ENCODE results near the gene RBFOX2.
"Not testable (repeated sequence)": the region's sequence is repeated elsewhere in the genome, so short reads cannot be mapped to it uniquely, and the experiment has no call there.

The RBFOX2 gene

DNA sequence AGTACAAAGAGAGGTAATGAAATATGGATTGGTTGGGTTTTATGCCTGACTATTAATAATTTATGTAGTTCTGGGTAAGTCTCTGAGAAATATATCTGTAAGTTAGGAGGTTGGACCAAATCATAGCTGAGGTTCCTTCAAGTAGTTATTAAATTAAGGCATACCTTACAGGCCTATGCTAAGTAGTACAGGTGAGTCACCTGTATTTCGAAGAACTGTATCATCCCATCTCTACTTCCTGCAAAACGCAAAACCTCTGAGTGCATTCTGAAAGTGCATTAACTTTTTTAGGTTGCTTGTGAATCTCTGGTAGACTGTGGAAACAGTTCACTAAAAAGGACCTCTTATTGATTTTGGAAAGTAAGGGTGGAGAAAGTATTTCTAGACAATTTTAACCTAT lies 273.9 kb downstream of the RBFOX2 start:
- DNase-seq: no peak

GRCh38 chr22:35752863-35753189 lies 275.8 kb downstream of the RBFOX2 start:
- no peak for DNase-seq

DNA sequence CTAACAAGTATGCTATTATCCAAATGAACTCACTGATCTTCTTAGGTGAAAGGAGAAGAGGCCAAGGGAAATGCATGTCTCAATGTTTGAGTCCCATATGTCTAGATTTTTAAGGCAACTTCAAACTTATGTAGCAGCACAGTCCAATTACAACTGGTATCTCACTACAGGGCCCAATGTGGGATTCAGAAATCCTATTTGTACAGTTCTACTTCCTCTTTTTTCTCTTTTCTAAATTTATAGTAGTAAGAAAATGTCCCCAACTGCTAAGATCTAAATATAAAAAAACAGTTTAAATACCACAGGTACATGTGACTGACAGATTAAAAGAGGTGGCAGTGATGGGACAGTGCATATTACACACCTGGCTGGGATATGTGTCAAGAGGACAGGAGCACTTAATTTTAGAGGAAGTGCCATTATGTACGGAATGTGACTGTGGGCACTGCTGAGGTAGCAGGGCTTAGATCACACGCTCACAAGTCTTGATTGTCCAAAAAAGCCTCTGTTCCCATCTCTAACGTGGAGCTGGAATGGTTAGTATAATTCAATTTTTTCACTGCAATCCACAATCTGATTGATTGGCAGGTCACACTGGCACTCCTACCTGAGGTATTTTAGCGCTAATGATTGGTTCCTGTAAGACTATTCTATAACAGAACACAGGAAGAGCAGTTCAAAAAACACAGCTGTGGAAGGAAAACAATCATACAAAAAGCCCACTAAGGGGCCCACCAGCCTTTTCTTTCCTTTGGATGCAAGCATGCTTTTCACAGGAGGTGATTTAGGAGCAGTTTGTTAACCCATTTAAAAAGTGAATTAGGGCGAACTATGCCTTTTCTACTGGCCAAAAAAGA lies 276.4 kb downstream of the RBFOX2 start:
- no peak for DNase-seq

GRCh38 chr22:35749808-35750207 lies 278.8 kb downstream of the RBFOX2 start:
- no peak for DNase-seq

DNA sequence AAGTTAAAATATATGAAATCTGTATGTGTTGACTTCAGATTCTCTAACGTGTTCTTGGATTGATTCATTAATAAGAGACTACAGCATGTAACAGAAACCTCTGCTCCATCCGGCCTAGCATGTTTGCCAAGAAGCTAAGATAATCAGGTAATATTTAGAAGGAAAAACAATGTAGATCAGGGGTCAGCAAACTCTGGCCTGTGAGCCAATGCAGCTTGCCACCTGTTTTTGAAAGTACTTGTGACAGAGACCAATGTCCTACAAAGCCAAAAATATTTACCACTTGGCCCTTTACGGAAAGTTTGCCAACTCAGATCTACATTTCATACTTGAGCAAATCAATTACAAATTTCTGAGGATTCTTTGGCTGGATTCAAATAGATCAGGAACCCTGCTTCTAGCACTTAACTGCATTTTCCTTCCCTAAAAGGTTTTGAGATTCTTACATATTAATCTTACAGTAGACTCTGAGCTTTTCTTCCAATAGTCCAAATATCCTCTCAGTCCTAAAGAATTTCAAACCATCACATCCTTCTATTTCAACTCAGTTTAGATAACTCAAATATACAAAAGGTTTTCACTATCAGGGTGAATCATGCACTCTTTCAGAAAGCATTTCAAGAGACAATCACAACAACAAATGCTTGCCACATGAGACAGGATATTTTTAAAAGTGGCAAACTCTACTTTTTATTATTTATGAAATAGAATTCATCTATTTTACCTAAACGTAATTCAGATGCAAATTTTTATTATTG lies 281.5 kb downstream of the RBFOX2 start:
- no peak for DNase-seq

DNA sequence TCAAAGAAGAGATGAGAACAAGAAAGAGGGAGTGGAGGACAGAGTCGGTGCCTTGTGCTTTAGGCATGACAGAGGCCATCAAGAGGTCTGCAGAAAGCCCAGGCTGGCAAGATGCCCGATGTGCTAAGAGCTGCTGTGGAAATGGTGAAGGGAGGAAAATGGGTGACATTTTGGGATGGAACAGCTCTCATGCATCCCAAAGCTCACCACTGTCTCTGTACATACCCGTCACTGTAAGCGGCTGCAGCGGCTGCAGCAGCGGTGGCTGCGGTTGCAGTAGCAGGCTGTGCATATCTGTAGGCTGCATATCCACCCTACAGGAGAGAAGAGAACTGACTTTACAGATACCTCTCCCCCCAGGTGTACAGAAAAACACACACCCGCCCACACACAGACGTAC lies 282.4 kb downstream of the RBFOX2 start:
- DNase-seq: no peak

DNA sequence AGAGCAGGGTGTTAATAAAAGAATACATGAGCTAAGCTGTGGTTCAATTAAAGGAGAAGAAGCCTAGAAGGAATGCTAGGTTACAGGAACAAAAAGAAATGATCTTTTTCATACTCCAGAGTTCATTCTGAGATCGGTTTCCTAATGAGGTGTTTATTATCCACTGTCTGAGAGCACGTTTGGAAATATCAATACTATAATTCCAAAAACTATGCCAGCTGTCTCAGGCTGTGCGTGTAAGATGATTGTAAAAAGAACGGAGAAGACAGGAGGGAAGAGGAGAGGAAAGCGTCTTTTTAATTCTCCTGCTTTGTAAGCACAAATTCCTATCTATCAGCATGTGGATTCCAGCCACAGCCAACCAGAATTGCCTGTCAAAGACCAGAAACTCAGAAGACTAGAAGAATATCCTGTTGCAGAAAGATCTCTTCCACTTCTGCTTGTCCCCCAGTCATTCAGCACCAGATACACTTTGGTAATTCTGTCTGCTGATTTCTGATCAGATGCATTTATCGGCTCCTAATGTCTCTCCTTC lies 285.2 kb downstream of the RBFOX2 start:
- DNase-seq: no peak

DNA sequence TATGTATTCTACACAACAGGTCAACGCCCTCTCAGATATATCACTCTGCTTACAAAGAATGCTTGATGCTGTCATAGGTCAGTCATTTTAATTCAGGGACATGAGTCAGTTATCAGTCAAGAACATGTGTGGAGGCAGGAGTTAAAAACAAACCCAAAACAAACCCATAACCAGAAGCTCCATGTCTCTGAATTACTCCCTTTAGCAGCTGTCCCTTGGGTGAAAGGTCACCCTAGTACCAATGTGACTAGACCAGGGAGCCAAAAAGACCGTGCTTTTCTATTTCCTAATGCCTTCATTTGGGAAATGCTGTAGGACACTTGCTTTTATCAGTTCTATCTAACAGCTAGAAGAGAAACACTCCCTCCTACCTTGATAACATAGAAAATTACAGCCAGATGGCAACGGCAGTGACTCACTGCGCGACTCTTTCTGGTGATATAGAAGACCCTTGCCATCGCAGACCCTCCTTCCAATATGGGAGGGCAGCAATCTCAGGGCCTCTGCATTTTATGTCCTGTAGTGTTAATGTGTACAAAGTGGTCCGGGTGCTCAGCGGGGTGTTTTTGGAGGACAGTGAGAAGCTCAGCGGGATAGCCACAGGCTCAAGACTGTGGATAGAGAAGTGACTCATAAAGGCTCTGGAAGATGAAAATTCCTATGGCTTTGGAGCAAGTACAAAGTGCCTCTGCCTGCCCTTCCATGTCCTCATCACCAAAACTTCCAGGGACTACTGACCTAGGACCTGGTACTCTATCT lies 286.1 kb downstream of the RBFOX2 start:
- DNase-seq: no peak

GRCh38 chr22:35740616-35741015 lies 288.0 kb downstream of the RBFOX2 start:
- no peak for DNase-seq

GRCh38 chr22:35739931-35740380 lies 288.7 kb downstream of the RBFOX2 start:
- DNase-seq: no peak

DNA sequence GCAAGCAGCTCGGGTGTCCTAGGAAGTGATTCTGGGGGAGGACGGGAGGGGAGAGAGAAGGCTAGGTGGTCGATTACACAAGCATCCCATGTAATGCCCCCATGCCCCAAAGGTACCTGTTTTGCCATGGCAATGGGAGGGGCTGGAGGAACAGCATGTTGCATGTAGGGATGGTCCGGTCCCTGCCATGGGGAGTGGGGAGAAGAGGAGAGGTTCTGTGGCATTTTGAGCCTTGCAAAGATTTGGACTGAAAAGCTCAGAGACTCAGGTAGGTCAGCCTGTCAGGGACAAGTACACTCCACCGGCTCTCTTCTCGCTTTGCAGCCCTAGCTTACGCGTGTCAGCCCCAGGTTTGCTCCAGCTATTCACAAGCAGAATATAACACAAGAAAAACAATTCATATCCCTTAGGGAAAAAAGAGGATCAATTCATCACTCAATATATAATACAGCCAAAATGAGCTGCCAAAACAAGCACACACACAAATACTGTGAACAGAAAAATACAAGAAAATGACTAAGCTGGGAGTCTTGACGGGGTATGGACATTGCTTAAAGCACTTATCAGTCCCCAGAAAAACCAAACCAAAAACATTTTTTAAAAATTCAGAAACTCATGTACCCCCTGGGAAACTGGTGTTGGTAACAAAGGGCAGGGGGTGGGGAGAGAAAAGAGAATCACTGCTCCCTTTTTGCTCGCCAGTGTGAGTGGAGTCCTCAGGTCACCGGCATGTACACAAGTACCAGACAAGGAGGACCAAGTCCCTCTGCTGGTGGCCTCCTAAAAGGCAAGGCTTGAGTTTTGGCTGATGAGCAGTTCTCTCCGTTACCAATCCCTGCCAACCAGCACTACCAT lies 289.3 kb downstream of the RBFOX2 start:
- no peak for DNase-seq

DNA sequence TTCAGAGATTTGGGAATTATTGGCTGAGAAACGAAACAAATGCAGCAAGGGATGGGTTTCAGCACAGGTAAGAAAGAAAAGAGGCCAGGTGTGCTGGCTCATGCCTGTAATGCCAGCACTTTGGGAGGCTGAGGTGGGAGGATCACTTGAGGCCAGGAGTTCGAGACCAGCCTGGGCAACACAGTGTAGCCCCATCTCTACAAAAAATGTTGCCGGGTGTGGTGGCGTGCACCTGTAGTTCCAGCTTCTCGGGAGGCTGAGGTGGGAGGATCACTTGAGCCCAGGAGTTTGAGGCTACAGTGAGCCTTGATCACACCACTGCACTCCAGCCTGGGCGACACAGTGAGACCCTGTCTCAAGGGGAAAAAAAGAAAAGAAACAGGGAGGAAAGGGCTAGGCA lies 290.7 kb downstream of the RBFOX2 start:
- DNase-seq: not testable (repeated sequence)

- DNase-seq: no peak
These were observed 291.9 kb downstream of the RBFOX2 start for GRCh38 chr22:35736701-35737100.

DNA sequence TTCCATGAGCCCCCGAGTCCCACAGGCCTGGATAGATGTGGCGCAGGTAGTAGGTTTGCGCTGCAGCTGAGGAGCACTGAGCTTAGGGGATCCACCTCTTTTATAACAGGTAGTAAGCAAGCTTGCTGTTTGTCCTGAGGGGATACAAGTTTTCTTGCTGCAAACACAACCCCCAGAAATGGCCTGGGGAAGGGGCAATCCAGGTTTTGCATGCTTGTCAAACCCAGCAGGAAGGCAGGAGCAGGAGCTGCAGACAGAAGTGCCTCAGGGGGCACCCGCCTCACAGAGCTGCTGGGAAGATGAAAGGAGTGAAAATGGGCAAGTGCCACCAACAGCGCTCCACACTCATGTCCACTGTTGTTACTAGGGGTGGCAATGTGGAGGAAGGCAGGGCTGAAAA lies 292.5 kb downstream of the RBFOX2 start:
- DNase-seq: no peak

DNA sequence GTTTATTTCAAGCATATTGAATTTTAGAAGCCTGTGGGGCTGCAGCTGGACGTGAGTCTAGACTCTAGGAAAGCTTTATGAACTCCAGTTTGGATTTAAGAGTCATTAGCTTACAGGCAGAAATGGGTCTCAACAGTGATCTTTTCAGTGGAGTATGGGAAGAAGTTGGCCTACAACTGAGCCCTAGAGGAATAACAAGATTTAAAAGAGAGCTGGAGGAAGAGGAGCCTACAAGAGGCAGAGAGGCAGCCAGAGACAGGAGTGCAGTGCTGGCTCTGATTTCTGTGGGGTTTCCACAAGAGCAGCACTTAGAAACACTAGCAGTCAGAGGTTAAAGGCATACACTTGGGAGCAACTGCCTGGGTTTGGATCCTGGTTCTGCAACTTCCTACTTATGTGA lies 293.1 kb downstream of the RBFOX2 start:
- DNase-seq: no peak

DNA sequence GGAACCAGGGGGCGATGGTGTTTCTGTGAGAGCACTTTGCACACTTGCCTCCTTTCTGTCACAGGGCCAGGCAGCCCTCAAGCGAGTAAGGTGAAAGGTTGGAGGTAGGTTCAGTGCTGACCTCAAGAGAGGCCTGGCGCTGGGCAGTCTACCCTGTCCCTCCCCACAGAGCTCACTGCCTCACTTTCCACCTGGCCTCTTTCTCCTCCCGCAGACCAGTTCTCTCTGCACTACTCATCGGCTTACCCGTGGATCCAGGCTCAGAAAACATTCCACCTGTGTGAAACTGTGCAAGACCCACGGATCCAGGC lies 294.2 kb downstream of the RBFOX2 start:
- DNase-seq: no peak

DNA sequence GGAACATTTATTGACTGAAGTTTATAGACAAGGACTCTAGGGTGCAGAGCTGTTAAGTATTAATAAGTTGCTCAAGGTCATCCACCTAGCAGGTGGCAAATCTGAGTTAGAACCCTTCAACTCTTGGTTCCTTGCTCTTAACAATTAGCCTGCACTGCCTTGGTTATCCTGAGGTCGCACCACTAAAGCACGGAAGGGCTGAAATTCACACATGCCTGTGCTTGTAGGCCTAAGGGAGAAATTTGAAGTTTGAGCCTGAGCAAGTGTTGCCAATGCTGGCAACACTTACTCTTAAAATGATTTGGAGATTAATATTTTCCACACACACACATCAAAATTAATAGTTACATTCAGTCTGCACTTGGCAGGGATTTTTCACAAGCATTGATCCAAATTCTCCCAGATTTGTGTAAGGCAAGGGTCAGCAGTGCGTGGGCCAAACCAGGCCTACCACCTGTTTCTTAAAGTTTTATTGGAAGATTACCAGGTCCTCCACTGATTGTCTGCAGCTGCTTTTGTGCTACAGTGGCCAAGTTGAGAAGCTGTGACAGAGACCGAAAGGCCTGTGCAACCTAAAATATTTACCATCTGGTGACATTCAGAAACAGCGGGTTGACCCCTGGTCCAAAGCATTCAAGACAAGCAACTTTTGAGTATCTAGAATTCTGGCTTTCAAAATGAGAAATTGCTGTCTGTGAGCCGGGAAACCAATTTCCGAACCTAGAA lies 294.7 kb downstream of the RBFOX2 start:
- DNase-seq: no peak

DNA sequence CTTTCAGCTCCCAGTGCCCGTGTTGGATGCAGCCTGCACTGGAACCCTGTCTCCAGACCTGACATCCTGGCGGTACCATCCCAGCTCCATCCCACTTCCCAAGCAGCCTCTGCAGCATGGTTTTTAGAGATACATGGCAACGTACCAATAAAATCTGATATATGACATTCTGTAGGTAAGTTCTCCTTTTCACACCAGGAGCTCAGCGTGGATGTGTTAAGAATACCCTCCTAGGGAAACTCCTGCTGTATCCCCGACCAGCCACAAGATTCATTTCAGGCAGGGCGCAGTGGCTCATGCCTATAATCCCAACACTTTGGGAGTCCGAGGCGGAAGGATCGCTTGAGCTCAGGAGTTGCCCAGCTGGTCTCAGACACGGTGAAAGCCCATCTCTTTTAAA lies 295.6 kb downstream of the RBFOX2 start:
- DNase-seq: no peak

GRCh38 chr22:35732116-35732515 lies 296.5 kb downstream of the RBFOX2 start:
- DNase-seq: no peak

- no peak for DNase-seq
These were observed 297.3 kb downstream of the RBFOX2 start for GRCh38 chr22:35731321-35731720.

- no peak for DNase-seq
These were observed 299.3 kb downstream of the RBFOX2 start for GRCh38 chr22:35729309-35729698.
